HG02870 (cell line): Measurements from ENCODE around the gene TSC22D4.
A peak's percentile ranks its signal among the peaks of the same experiment; 100 is the strongest.
"Not testable (repeated sequence)": the region's sequence is repeated elsewhere in the genome, so short reads cannot be mapped to it uniquely, and the experiment has no call there.

Experiments
- ATAC-seq: cut with Tn5 transposase; IDR thresholded peaks from one replicate; pipeline ENCODE4 v1.9.1; 2021; ENCODE audit warnings: mild to moderate bottlenecking, moderate library complexity; ENCODE audit not compliant: unreplicated experiment

The TSC22D4 gene

GRCh38 chr7:100447363-100447762 lies 31.7 kb downstream of the TSC22D4 start:
- ATAC-seq: not testable (repeated sequence)

GRCh38 chr7:100446040-100446439 lies 33.0 kb downstream of the TSC22D4 start:
- ATAC-seq: no peak

- ATAC-seq: no peak
These were observed 34.4 kb downstream of the TSC22D4 start for GRCh38 chr7:100444311-100445278.

- no peak for ATAC-seq
These were observed 35.7 kb downstream of the TSC22D4 start for GRCh38 chr7:100443096-100443840.

GRCh38 chr7:100441641-100442535 lies 37.1 kb downstream of the TSC22D4 start:
- ATAC-seq: no peak

- not testable (repeated sequence) for ATAC-seq
These were observed 39.8 kb downstream of the TSC22D4 start for GRCh38 chr7:100439244-100439643.

GRCh38 chr7:100438731-100439130 lies 40.3 kb downstream of the TSC22D4 start:
- ATAC-seq: not testable (repeated sequence)

GRCh38 chr7:100438172-100438571 lies 40.8 kb downstream of the TSC22D4 start:
- no peak for ATAC-seq

GRCh38 chr7:100437150-100438100 lies 41.6 kb downstream of the TSC22D4 start:
- no peak for ATAC-seq

- ATAC-seq: peak; percentile 17
These were observed 43.4 kb downstream of the TSC22D4 start for GRCh38 chr7:100435401-100436304.

- no peak for ATAC-seq
These were observed 44.5 kb downstream of the TSC22D4 start for GRCh38 chr7:100434297-100435144.

- ATAC-seq: no peak
These were observed 45.3 kb downstream of the TSC22D4 start for GRCh38 chr7:100433592-100434296.

- no peak for ATAC-seq
These were observed 45.8 kb downstream of the TSC22D4 start for GRCh38 chr7:100433276-100433591.

- no peak for ATAC-seq
These were observed 46.3 kb downstream of the TSC22D4 start for GRCh38 chr7:100432621-100433275.

GRCh38 chr7:100432053-100432452 lies 47.0 kb downstream of the TSC22D4 start:
- no peak for ATAC-seq

- ATAC-seq: no peak
These were observed 47.7 kb downstream of the TSC22D4 start for GRCh38 chr7:100431286-100431735.
